Body of pancreas (tissue), 4 donors: ENCODE data around the gene DHX36. TPM values are rescaled to one million over a fixed set of nuclear protein-coding genes. Genes with fewer than 3 reads are reported as not detected.

Experiments
- ATAC-seq: fragments of 150-250 bp; one replicate; pipeline ENCODE4 v1.9.1; 2016
- DNase-seq, 4 donors: peaks; one replicate each; pipeline ENCODE4 v3.0.0-alpha.2; 2019
- H3K27ac ChIP-seq, 4 donors: fragments of 200-600 bp; sonication (generic); 1 replicate in 3 of 4; 2 replicates in 1 of 4; pipeline versions ENCODE4 v1.5.1 to v1.6.1; 2016 to 2019; ENCODE audit warnings: mild to moderate bottlenecking in 1 of 4, mixed read lengths in 1 of 4, moderate library complexity in 1 of 4
- H3K27me3 ChIP-seq, 2 donors: fragments of 200-600 bp; sonication (generic); one replicate each; pipeline ENCODE4 v1.6.0; 2016; ENCODE audit warnings: mild to moderate bottlenecking in 1 of 2
- H3K36me3 ChIP-seq, 2 donors: fragments of 200-600 bp; sonication (generic); replicated peaks in 1 of 2; 2 replicates each; pipeline ENCODE4 v1.5.1; 2016; ENCODE audit warnings: low read depth in 2 of 2; ENCODE audit not compliant: insufficient read depth in 1 of 2
- H3K4me1 ChIP-seq: fragments of 200-600 bp; sonication (generic); one replicate; pipeline ENCODE4 v1.6.0; 2016
- H3K4me3 ChIP-seq, 2 donors: fragments of 200-600 bp; sonication (generic); 1 replicate in 1 of 2; 2 replicates in 1 of 2; pipeline ENCODE4 v1.5.1; 2016 to 2019
- H3K9me3 ChIP-seq, 3 donors: fragments of 200-600 bp; sonication (generic); 1 replicate in 2 of 3; 2 replicates in 1 of 3; pipeline ENCODE4 v1.5.1; 2016
- CTCF ChIP-seq, 7 experiments: fragments of 450-650 bp in 4 of 7; fragments of 200-600 bp in 3 of 7; sonication (generic) in 3 of 7; IDR thresholded peaks; one replicate each; pipeline ENCODE4 v1.5.1; 2016 to 2019; ENCODE audit warnings: antibody characterized with exemption in 7 of 7
- POLR2A ChIP-seq, 3 donors: fragments of 450-650 bp; IDR thresholded peaks; one replicate each; pipeline ENCODE4 v1.6.1; 2016; ENCODE audit warnings: antibody characterized with exemption in 3 of 3, mild to moderate bottlenecking in 2 of 3
- WGBS, 2 donors: methylation state at CpG; one replicate each; pipeline ENCODE4 v1.1.5; 2017; 5-methylcytosine and 5-hydroxymethylcytosine counted together
- intact Hi-C: fragments of 100-400 bp; cut with DNase I; formaldehyde crosslinking; loops from one replicate; pipeline ENCODE4 v1.15.1; 2023
- total RNA-seq, 2 donors: library from RNA; depleted of rRNA; stranded (reverse); fragments of >200 nt; gene quantifications; one replicate each; pipeline ENCODE4 v1.1.0, GENCODE V29; 2016

DHX36 gene
- total RNA-seq, 2 donors from 2014 or later: 30.6 to 58.3 TPM

GRCh38 chr3:154310840-154311239 lies 13.4 kb downstream of the DHX36 start:
- Histone ChIP-seq H3K4me1 (no peaks in the 10 kb centered on the region), H3K9me3 (no peaks in the 10 kb centered on the region), H3K4me3 (no peak overlapping the region), H3K36me3 (peaks cover 0 to 18% of the 10 kb centered on the region in 2 donors), H3K27me3 (no peaks in the 10 kb centered on the region), H3K27ac (no peak overlapping the region)
- DNase-seq (no peak), ATAC-seq (no peak)
- intact Hi-C loops: no loop called here
- TF ChIP-seq CTCF (IDR thresholded peaks at IDR 0.05) (no peak), POLR2A (IDR thresholded peaks at IDR 0.05) (no peak)

- Histone ChIP-seq H3K27me3 (no peaks in the 10 kb centered on the region), H3K27ac (no peak overlapping the region), H3K4me1 (no peaks in the 10 kb centered on the region), H3K4me3 (no peak overlapping the region), H3K9me3 (no peaks in the 10 kb centered on the region), H3K36me3 (peaks cover 7 to 26% of the 10 kb centered on the region in 2 donors)
- DNase-seq (no peak), ATAC-seq (no peak)
- intact Hi-C loops: no loop called here
- TF ChIP-seq POLR2A (IDR thresholded peaks at IDR 0.05): no peak
- no peak for TF ChIP-seq CTCF (IDR thresholded peaks at IDR 0.05)
Observed at GRCh38 chr3:154307363-154307762, 16.9 kb downstream of the DHX36 start.

- TF ChIP-seq POLR2A (IDR thresholded peaks at IDR 0.05): no peak
- TF ChIP-seq CTCF (IDR thresholded peaks at IDR 0.05): no peak
Observed at GRCh38 chr3:154304936-154305335, 19.4 kb downstream of the DHX36 start.

GRCh38 chr3:154304116-154304786 lies 20.0 kb downstream of the DHX36 start:
- TF ChIP-seq CTCF (IDR thresholded peaks at IDR 0.05) (no peak), POLR2A (IDR thresholded peaks at IDR 0.05) (no peak)
- intact Hi-C loops: no loop called here
- Histone ChIP-seq H3K9me3 (no peaks in the 10 kb centered on the region), H3K36me3 (peaks cover 7 to 36% of the 10 kb centered on the region in 2 donors), H3K27me3 (no peaks in the 10 kb centered on the region), H3K4me1 (no peaks in the 10 kb centered on the region), H3K4me3 (no peak overlapping the region), H3K27ac (no peak overlapping the region)
- no peak for ATAC-seq
- DNase-seq: no peak

More at GRCh38 chr3:154304936-154305335, 19.4 kb downstream of the DHX36 start:
- WGBS, 2 donors: 82 to 90% methylated on average over 3 of the region's 3 CpGs
- Histone ChIP-seq H3K27ac (no peak overlapping the region), H3K4me1 (no peaks in the 10 kb centered on the region), H3K36me3 (peaks cover 7 to 31% of the 10 kb centered on the region in 2 donors), H3K27me3 (no peaks in the 10 kb centered on the region), H3K4me3 (no peak overlapping the region), H3K9me3 (no peaks in the 10 kb centered on the region)
- DNase-seq (no peak), ATAC-seq (no peak)
- intact Hi-C loops: no loop called here

- intact Hi-C loops: no loop called here
- no peaks in the 10 kb centered on the region for H3K4me1 ChIP-seq
- ATAC-seq (no peak), DNase-seq (no peak)
- H3K4me3 ChIP-seq: no peak overlapping the region
- H3K27me3 ChIP-seq: no peaks in the 10 kb centered on the region
- no peak for TF ChIP-seq CTCF (IDR thresholded peaks at IDR 0.05)
- TF ChIP-seq POLR2A (IDR thresholded peaks at IDR 0.05): no peak
- H3K9me3 ChIP-seq: no peaks in the 10 kb centered on the region
- 89 to 98% methylated on average over 3 of the region's 3 CpGs for WGBS, 2 donors
- no peak overlapping the region for H3K27ac ChIP-seq
- H3K36me3 ChIP-seq: peaks cover 7 to 33% of the 10 kb centered on the region in 2 donors
Observed at GRCh38 chr3:154301561-154301960, 22.7 kb downstream of the DHX36 start.
